T-helper 22 cell (primary cell): ENCODE results near the gene CDH12.
"Not testable (repeated sequence)": the region's sequence is repeated elsewhere in the genome, so short reads cannot be mapped to it uniquely, and the experiment has no call there.

ENCODE experiments used
- DNase-seq: peaks from one replicate; pipeline ENCODE4 v3.0.0-alpha.2; 2020; ENCODE audit warnings: low read depth

CDH12 gene

GRCh38 chr5:22010808-22011207, 842.3 kb downstream of the CDH12 start:
- not testable (repeated sequence) for DNase-seq

- DNase-seq: not testable (repeated sequence)
These were observed 852.0 kb downstream of the CDH12 start for GRCh38 chr5:22001097-22001496.

- DNase-seq: not testable (repeated sequence)
These were observed 867.3 kb downstream of the CDH12 start for GRCh38 chr5:21985799-21986198.

GRCh38 chr5:21951571-21951970, 901.6 kb downstream of the CDH12 start:
- DNase-seq: not testable (repeated sequence)

- DNase-seq: no peak
These were observed 922.0 kb downstream of the CDH12 start for GRCh38 chr5:21931116-21931515.

GRCh38 chr5:21919414-21920022, 933.6 kb downstream of the CDH12 start:
- DNase-seq: no peak

DNA sequence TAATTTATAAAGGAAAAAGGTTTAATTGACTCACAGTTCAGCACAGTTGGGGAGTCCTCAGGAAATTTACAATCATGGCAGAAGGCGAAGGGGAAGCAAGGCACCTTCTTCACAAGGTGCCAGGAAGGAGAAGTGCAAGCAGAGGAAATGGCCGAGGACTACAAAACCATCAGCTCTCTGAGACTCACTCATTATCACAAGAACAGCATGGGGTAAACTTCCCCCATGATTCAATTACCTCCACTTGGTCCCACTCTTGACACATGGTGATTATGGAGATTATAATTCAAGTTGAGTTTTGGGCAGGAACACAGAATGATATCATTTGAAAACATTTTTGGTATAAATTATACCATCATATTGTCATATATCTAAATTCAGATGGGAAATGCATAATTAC, 934.7 kb downstream of the CDH12 start:
- DNase-seq: no peak

GRCh38 chr5:21910731-21911130, 942.4 kb downstream of the CDH12 start:
- no peak for DNase-seq

DNA sequence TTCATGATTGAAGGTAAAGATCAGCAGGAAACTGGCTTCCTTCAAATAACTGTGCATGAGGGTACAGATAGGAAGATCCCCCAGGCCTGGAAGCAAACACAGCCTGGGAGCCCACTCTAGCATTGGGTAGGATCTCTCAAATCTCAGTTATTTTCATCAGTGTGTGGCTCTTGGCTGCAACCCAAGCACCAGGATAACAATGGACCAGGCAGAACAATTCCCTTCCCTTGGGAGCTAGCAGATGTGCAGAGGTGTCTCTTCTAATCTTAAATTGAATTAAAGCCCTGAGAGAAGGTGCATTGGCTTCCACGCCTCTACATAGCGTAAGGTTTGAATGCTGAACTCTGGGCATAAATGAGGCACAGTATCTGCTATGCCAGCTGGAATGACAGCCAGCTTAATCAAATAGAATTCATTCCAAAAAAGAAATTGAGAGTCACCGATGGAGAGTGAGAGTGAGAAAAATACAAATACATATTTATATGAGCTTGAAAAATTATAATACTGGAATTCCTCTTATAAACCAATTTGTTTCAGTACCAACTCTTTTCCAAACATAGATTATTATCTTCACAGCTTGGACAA, 957.3 kb downstream of the CDH12 start:
- DNase-seq: no peak

DNA sequence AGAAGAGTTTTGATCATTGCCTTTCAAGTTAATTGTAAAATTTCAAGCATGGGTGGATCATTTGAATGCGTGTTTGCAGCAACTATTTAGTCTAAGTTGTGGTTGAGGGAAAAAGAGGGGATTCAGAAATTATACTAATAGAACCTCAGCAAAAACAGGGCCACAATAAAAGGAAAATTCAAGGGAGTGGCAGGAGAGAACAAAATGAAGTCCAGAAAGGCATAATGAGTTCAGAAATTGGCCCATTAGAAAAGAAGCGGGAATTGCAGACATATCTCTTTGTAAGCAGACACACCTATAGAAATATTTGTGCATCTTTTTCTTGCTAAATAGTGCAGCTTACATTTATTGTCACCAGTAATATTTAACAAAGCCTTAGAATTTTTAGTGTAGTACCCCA, 960.0 kb downstream of the CDH12 start:
- DNase-seq: no peak

- DNase-seq: no peak
These were observed 963.6 kb downstream of the CDH12 start for GRCh38 chr5:21889581-21889980.

DNA sequence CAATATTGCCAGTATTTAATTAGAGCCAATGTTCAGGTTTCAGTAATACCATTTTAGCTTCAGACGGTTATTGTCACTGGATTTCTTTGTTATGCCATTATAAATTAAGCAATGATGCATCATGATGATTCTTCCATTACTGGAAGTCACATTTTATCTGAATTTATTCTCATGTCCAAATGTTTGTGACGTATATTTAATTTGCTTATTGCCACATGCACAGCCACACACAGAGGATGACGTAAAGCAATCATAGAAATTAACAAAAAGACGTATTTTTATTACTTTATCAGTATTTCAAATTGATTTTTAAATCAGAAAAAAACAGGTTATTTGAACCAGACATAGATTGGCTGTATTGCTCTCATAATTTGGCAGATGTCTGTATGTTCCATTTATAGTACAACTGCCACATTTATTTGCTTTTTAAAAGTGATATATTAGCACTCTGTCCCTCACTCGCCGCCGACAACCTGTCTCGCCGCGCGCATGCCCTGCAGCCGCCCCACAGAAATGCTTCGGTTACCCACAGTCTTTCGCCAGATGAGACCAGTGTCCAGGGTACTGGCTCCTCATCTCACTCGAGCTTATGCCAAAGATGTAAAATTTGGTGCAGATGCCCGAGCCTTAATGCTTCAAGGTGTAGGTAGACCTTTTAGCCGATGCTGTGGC, 970.9 kb downstream of the CDH12 start:
- no peak for DNase-seq

DNA sequence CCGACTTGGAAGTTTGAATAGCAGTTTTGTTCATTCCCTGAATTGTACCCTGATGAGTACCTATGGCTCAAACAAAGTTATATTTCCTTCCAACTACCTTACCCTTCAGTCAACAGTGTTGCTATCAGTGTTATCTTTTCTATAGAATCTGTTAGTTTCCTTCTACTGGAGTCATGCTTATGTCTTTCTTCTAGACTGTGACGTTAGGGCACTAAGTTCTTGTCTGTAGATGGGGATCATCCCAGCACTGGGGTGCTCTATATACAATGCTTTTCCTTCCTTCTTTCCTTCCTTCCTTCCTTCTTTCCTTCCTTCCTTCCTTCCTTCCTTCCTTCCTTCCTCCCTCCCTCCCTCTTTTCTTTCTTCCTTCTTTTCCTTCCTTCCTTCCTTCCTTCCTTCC, 973.0 kb downstream of the CDH12 start:
- DNase-seq: no peak

DNA sequence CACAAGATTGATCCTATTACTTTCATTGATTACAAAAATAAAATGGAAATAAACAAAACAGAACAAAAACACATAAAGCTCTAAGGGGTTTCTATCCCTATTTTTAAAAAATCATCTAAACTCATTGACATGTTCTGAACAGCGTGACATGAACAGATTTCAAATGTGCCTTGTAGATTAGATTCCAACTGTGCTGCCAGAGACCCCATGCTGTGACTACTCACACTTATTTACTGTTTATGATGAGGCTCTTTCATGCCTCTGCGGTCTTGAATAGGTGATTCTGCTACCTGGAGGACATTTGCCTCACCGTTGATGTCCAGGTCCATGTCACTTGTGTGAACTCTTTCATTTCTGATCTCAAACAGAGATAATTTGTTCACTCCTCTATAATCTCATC, 990.2 kb downstream of the CDH12 start:
- no peak for DNase-seq

GRCh38 chr5:21858441-21858840, 994.7 kb downstream of the CDH12 start:
- no peak for DNase-seq

DNA sequence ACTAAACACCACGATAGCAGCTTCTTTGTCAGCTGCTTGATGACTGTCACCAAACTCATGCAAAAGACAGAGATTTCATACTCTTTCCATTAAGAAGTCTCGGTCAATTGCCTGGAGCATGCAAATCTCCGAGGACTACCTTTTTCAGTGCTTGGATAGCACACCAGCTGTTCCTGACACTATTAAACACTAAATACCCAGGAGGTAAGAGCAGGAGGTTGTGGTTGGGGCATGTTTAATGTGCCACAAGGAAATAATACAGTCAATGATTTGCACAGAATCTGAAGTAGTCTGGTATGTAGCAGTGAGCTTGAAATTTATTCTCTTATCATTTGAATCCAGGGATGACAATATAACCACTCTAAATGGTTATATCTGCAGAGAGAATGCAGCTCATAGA, 996.2 kb downstream of the CDH12 start:
- DNase-seq: no peak

- DNase-seq: no peak
These were observed 1005.8 kb downstream of the CDH12 start for GRCh38 chr5:21847300-21847699.

DNA sequence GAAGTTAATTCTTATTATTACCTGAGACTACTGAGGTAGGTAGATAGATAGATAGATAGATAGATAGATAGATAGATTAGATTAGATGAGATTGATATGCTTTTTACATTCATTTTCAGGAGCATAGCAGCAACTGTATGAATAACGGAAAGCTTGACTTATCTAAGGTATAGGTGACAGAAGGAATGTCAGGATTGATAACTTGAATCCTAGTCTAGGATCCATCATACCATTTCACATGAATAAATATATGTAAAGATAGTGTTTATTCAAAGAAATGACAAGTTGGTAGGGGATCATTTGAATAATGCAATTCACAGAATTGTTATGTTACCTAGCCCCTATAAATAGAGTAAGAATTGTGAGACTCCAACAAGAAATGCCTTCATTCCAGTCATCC, 1008.2 kb downstream of the CDH12 start:
- no peak for DNase-seq

GRCh38 chr5:21834863-21835262, 1018.3 kb downstream of the CDH12 start:
- no peak for DNase-seq

GRCh38 chr5:21831145-21831787, 1021.9 kb downstream of the CDH12 start:
- DNase-seq: no peak

GRCh38 chr5:21826884-21827283, 1026.3 kb downstream of the CDH12 start:
- no peak for DNase-seq

- no peak for DNase-seq
These were observed 1029.6 kb downstream of the CDH12 start for GRCh38 chr5:21823588-21823987.

DNA sequence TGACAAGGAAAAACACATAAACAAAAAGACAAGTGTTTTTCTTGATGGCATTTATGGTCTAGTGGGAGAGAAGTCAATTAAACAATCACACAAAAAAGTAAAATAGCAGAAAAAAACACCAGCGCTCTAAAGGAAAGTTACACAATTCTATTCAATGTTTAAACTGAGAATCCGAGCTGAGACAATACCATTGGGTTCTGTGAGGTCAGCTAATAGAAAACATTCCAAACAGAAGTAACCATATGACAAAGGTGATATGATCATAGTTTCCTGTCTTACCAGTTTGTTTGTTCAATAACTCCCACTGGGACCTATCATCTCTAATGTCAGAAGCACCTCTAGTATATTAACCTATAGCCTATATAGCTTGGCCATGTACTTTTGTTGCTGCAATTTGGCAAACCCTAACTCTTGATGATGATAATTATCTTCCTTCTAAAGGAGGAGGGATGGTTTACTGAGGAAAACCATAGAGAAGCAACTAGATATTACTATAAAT, 1030.0 kb downstream of the CDH12 start:
- no peak for DNase-seq
